NCI-H146 treated with DMSO at 0.1 percent for 48 hours (cell line): ENCODE results near the gene CREB5.
"Not testable (repeated sequence)": the region's sequence is repeated elsewhere in the genome, so short reads cannot be mapped to it uniquely, and the experiment has no call there.

Experiments used
- DNase-seq: peaks from one replicate; lab custom pipeline; 2025; ENCODE audit not compliant: unreplicated experiment; lab: John Stamatoyannopoulos, UW

Gene CREB5

DNA sequence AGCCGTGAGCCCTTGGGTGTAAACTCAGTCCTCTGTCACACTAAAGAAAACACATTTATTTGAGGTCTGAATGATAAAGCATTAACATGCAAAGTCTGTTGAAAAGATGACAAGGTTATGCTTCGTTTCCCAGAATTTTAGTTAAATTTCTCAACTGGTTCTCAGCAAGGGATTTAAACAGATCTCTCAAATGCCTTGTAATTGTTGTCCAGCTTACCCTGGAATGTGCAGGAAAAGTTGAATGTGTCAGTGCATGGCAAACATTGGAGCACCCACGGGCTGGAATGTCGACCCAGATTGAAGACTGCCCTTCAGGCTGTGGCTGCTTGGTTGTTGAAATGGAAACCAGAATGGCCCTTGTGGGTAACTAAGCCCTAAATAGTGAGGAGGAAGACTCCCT lies 354.0 kb downstream of the CREB5 start:
- no peak for DNase-seq

DNA sequence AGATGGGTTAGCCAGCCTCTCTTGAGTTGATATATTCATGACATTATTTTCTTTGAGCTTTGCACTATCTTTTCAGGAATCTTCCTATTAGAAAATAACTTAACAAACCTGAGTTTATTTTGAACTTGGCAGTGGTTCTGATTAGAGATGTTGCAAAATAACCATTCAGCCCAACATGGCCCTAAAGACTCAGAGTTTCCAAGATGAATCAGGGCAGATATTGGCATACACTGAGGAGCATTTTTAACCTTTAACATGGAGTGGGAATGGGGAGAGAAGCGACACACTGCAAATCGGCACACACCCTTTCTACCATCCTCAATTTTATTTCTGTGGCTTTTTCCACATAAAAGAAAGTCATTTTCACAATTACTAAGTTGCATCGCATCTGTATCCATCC lies 355.0 kb downstream of the CREB5 start:
- DNase-seq, result no peak

DNA sequence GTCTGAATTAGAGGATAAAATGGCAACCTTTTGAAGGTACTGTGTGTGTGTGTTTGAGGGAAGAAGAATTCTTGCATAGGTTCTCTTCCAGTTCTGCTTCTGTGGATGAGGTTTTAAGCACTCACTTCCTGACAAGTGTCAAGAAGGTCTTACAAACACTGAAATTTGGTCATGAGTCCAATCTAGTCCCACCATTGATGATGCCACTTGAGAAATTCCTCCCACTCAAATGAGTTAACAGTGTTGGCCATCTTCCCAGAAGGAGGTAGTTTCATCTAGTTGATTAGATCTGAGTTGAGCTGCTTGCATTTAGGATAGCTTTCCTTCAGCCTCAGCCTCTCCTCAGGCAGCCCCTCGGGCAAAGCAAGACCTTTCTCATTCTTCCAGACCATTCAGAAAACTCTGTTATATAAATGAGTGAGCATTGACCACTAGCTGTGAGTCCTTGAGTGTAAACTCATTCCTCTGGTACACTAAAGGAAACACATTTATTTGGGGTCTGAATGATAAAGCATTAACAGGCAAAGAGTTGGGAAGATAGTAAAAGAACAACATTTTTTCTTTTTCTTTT lies 356.3 kb downstream of the CREB5 start:
- no peak for DNase-seq

DNA sequence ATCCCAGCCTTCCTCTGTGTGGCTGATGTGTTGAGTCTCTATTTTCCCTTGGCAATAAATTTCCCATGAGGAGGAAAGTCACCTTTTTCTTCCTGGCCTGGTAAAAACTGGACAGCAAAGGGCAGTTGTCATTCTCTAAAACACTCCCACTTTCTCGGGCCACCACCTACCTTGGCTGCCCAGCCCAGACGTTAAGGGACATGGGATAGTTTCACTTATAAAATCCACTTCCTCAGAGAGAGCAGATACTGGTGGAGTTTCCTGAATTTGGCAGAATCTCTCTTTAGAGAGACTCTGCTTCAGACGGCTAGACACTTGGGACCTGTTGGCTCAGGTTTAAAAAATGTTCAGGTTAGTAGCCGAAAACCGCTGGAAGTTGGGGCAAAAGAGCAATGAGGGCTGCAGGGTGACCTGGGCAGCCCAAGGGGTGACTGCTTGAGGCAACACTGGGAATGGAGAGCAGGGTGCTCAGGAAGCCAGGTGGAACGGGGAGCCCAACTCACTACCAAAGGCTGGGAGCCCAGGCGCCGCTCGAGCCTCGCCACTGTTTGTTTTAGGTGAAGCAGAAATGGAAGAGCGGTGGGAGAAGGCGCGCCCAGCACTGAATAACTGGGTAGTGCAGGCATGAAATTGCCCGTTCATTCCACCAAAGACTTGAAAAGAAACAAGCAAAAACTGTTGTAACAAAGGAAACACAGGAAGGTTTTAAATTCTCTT lies 359.7 kb downstream of the CREB5 start:
- DNase-seq, result no peak

DNA sequence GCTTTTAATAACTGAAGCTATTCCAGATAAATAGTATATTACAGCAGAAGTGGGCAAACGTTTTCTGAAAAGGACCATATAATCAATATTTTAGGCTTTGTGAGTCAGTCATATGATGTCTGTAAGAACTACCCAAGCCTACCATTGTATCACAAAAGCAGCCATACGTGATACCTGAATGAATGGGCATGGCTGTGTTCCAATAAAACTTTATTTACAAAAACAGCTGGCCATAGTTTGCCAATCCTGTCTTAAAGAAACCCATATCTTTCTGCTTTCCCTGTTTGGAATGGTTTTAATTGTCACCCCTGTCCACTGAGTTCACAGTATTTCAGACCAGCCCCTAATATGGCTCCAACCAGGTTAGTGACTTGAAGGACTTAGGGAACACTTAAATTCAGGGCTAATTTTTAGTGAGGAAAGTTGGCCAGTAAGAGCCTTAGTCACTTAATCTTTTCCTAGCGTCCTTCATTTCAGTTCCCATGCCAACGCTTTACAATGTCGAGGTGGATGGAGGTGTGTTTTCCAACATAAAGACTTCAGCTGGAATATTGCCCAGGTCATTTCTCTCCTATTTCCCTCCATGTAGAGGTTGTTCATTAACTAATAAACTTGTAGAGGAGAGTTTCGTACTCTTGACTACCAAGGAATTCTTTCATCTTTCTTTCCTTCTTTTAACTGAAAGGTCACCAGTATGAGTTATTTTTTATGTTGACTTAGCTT lies 361.3 kb downstream of the CREB5 start:
- DNase-seq, result no peak

DNA sequence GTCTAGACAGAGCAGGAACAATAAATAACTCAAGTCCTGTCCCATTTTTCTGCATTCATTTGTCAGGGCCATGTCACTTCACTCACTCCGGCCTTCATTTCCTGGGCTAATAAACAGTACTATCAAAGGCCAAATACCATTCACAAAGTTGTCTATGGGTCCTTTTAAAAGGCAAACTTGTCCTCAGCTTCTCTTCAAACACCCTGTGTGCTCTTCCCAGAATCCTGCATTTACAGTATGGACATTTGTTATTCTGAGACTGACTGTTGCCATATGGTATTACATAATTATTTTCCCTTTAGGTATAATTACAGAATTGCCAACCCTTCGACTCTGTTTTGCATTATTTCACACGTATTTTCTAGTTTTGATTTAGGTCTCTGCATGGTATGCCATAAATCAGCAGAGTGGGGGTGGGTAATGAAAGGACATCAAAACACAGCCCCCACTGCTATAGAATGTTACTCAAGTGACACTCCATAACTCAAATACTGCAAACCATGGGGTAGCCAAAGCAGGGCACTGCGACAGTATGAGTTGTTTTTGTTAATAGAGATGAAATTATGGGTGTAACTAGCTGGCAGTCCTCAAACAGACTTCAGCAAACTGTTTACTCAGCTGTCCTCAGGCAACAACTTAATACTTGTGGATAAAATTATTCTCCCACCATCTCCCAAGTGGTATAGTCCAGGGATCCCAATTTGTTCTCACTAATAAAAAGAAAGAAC lies 362.1 kb downstream of the CREB5 start:
- peak; percentile 74 for DNase-seq

DNA sequence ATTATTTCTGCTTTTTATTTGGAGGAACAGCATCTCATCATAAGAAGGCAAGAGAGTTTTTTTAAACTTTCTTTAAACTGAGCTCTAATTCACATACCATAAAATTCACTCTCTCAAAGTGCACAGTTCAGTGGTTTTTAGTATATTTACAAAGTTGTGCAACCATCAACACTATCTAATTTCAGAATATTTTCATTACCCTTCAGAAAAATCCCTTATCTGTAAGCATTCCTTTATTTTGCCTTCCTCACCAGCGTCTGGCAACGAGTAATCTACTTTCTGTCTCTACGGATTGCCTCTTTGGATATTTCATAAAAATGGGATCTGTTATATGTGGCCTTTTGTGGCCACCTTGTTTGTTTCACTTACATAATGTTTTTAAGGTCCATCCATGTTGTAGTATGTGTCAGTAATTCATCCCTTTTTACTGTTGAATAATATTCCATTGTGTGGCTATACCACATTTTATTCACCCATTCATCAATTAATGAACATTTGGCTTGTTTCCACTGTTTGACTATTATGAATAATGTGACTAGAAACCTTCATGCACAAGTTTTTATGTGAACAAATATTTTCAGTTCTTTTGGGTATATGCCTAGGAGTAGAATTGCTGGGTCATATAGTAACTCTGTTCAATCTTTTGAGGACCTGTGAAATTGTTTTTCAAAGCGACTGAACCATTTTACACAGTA lies 364.3 kb downstream of the CREB5 start:
- no peak for DNase-seq

DNA sequence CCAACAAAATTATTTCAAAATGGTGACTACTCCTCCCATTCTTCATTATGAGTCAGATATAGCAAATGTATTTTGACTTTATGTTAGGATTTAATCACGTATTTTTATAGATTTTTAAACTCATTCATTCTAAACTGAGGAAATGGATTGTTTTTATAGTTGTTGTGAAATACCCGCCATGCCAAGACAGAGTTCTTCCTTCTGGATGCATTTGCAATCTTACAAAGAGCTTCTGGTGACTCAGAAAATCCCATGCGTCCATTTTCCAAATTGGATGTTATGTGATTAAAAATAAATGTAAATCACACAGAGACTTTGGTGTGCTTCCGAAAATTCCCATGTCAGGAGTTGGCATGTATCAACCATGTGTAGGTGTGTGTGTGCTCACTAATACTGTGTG lies 366.5 kb downstream of the CREB5 start:
- DNase-seq, result no peak

DNA sequence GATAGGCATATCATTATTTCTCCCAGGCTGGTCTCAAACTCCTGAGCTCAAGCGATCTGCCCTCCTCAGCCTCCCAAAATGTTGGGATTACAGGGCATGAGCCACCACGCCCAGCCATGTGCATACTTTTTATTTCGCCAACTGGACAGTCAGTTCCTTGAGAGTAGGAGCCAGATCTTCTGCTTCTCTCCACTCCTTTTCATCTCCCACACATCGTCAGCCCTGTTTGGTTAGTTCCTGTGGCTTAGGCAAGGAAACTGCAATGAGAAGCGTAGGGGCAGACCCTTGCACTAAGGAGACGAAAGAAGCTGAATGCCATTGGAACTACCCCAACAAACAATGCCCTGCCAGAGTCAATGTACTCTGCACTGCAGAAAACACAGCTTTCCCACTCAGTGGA lies 367.6 kb downstream of the CREB5 start:
- DNase-seq, result no peak

DNA sequence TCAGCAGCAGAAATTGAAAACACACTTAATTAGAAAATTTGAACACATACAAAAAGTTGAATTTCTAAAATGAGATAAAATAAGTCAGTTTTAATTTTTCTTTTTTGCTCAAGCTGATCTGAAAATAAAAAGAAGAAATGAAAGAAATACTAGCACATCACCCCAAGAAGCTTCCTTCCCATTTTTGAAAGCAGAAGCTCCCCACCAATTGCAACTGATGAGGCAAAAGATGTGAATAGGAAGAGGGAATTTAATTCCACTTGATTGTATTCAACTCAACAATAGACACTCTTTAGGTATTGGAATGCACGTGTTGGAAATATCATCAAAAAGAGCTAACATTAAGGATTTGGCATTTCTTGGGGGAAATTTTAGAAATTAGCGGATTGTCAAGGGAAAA lies 370.0 kb downstream of the CREB5 start:
- no peak for DNase-seq

DNA sequence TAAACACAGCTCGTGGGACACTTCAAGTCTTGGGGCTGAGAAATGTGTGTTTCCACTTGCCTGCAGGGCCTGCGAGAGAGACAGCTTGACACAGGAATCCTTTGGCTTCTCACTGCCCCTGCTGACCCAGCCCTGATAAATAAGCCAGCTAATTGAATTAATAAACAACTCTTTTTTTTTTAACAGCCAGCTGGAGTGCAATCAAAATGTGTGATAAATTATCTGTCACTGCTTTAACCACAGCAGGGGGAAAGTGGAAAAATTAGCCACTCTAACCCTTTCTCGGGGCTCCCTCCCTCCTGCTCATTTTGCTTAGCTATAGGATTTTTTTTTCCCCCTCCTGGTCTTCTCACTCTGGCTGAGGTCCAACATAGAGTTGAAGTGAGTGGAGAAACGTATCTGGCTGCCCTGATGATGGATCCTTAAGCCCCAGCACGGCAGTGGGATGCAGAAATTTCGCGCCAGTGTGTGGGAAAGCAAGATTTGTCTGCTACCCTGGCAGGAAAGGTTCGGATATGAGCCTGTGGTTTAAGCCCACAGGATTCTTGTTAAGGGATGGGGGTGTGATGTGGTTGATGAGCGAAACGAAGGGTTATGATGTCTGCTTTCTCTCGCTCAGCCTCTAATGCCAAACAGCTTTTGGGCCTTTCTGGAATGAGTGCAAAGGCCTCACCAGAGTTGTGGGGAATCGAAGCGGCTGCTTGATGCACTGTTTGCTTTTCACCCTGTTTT lies 372.0 kb downstream of the CREB5 start:
- DNase-seq, result peak; percentile 48

DNA sequence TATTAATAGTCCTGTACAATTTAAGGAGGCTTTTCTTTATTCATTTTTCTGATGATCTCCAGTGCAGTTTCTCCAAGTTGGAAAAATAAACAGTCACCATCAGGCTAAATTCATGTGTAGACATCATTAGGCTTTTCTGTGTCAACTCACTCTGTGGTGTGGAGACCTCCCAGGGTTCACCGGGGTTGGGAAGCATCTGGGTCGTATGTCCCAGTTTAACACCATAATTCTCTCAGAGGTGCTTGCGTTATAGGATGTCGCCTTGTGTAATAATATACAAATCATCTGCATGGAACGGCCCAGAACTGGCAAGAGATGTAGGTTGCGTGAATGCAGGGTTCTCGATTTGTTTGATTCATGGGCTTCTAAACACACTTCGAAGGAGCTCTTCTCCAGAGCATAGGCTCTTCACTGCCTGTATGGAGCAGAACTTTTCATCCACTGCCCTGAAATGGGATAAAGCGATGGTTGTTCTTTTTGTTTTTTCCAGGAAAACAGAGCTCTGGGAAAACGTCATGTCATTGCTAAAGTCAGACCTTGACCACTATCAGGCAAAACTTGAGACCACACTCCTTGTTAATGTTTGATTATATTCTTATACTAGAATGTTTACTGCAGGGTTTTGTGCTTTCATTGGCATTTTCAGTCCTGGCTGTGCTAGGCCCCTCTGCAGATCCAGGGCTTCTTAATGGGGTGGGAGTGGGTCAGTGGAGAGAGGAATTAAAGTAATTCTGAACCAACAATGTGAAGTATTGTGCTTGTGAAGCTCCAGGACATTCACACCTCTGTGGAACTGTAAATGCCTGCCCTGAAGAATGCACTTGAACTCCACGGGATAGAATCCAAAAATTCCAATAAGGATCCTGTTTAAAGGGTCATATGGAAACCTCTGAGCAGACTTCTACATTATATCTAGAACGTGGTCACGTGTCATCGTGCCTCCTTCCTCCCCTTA lies 373.0 kb downstream of the CREB5 start:
- DNase-seq, result no peak

DNA sequence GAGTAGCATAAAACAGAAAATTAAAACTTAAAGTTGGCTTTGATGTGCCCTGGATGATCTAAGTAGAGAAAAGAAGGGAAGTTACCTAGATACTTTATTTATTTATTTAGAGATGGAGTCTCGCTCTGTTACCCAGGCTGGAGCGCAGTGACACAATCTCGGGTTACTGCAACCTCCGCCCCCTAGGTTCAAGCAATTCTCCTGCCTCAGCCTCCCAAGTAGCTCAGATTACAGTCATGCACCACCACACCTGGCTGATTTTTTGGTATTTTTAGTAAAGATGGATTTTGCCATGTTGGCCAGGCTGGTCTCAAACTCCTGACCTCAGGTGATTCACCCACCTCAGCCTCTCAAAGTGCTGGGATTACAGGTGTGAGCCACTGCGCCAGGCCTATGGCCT lies 373.8 kb downstream of the CREB5 start:
- not testable (repeated sequence) for DNase-seq

DNA sequence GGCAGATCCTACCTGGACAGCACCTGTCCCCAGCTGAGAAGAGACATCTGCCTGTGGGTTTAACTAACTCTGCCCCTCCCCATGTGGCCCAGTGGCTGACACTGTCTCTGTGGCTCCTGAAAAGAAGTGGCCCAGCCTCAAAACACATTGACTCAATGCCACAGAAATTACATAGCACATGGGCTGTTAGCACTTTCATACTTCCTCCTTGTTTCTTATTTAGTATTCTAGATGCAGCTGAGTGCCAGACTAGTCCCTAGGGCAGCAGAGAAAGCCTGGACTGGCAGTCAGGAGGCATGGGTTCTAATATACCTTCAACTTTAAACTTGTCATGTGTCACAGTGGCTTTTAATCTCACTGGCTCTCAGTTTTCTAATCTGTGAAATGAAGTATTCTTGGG lies 374.8 kb downstream of the CREB5 start:
- DNase-seq, result no peak

DNA sequence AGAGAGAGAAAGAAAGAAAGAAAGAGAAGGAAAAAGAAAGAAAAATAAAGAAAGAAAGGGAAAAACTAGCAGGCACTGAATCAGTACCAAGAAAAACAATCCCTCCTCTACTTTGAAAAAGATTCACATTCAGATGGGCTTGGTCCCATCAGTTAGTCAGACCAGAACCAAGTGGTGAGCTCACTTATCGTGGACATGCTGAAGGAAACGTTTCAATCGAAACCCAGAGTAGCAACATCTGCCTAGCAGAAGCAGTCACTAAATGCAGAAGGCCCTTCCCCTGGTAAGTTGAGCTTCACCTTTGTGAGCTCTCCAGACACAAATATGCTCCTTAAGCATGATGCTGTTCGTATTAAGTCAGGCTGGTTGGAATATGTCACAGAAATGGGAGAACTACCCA lies 378.1 kb downstream of the CREB5 start:
- no peak for DNase-seq

DNA sequence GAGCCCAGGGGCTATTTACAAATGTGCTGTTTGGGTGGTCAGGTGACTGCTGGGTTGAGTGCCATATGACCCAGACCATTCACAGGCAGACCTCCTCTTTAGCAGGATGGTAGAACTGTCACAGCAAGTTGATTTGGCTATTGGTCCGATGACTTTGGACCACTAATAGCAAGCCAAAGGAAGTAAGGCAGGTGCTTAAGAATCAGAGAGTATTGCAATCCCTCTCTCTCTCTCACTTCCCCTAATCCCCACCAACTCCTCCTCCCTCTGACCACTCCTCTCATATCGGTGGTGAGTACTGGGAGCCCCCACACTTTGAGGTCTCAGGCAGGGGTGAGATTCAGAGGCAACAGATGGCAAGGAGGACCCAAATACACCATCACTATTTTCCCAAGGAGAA lies 380.5 kb downstream of the CREB5 start:
- DNase-seq, result no peak

DNA sequence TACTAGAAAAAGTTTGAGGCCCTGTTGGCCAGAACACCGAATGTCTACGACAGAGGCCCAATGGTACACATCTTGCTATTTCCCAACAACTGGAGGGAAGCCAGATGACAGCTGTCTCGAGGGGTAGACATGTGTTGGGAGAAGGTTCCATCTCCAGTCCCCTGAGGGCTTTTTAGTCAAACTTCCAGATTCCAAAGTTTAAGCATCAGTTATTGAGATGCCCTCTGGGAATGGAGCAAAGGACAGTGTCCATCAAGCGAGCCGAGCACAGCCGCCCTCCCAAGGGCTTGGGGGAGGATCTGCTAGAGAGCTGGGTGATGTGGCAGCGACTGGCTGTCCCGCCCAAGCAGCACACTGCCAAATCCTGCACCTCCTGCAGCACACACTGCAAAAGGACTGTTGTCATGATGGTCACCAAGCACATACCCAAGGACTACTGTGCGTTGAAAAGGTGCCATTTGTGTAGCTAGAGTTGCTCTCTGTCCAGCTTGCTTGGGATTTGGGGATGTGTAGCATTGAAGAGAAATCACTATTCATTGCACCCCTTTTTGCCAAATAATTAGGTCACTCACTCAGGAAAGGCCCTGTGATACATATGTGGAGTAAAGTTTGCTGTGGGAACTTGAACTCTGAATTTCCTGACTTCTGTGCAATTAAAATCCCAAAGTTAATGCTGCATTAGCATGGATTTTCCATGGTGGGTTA lies 381.2 kb downstream of the CREB5 start:
- DNase-seq, result no peak

DNA sequence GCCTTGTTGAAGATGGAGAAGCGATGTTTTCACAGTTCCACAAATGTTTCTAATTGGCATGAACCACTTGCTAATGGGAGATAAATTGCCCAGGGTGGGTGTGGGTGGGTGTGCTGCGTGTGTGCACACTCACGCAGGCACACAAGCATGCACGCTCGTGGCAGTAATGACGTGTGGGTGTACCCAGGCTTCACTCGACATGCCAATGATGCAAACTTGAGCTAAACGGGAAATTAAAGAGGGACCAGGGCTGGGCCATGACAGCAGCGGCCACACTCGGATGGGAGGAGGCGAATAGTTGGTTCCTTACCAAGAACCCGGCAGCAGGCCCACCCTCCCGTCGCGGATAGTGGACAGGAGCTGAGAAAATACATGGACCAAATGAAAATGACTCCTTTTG lies 386.0 kb downstream of the CREB5 start:
- no peak for DNase-seq

DNA sequence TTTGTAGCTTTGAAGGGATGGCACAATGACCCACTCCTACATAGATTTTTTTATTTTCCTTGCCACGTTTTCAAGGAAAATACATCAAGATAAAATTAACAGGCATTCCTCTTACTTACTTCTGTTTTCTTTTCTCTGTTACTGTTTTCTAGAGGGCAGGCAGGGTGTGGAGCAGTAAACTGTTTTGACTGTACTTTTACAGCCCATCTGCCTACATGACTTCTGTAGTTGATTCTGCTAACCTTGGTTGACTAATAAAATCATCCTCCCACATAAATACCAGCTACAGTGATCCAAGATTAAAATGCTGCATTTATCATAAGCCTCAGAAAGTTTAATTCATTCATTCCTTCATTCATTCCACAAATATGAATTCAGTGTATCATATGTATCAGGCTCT lies 387.3 kb downstream of the CREB5 start:
- DNase-seq, result no peak
